Uterus (tissue), 2 donors: Measurements from ENCODE around the gene NEU4.

ENCODE experiments used
- POLR2A ChIP-seq, 2 donors: fragments of 450-650 bp; IDR thresholded peaks; one replicate each; pipeline ENCODE4 v1.6.1; 2016; ENCODE audit warnings: antibody characterized with exemption in 2 of 2, mild to moderate bottlenecking in 1 of 2, moderate library complexity in 1 of 2
- TF ChIP-seq, protein P1 (sequence below), 4 experiments: fragments of 200-600 bp in 2 of 4; fragments of 450-650 bp in 2 of 4; sonication (generic) in 2 of 4; IDR thresholded peaks; one replicate each; pipeline ENCODE4 v1.5.1; 2016 to 2019; ENCODE audit warnings: antibody characterized with exemption in 4 of 4, mild to moderate bottlenecking in 2 of 4, moderate library complexity in 1 of 4

DNA sequence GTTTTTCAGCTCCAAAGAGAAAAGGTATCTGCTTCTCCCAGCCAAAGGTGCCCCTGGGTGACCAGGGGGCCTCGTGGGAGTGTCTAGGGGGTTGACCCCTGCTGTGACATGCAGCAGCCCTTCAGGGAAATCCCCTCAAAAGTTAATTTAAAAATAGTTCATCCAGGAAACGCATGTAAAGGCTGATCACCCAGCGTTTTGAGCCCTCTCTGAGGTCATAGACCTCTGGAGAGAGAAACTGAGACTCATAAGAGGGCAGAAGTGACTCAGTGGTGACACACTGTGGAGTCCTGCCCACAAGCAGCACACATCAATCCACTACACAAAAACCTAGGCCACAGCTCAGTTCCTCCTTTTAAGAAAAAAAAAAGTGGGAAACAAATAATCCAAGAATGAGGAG lies 20.4 kb upstream of the NEU4 start:
- TF ChIP-seq POLR2A (IDR thresholded peaks at IDR 0.05) = no peak
- TF ChIP-seq, protein P1, sequence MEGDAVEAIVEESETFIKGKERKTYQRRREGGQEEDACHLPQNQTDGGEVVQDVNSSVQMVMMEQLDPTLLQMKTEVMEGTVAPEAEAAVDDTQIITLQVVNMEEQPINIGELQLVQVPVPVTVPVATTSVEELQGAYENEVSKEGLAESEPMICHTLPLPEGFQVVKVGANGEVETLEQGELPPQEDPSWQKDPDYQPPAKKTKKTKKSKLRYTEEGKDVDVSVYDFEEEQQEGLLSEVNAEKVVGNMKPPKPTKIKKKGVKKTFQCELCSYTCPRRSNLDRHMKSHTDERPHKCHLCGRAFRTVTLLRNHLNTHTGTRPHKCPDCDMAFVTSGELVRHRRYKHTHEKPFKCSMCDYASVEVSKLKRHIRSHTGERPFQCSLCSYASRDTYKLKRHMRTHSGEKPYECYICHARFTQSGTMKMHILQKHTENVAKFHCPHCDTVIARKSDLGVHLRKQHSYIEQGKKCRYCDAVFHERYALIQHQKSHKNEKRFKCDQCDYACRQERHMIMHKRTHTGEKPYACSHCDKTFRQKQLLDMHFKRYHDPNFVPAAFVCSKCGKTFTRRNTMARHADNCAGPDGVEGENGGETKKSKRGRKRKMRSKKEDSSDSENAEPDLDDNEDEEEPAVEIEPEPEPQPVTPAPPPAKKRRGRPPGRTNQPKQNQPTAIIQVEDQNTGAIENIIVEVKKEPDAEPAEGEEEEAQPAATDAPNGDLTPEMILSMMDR (IDR thresholded peaks at IDR 0.05) = no peak
